ENCODE results near the gene METTL25B. TPM values are rescaled to one million over a fixed set of nuclear protein-coding genes. Genes with fewer than 3 reads are reported as not detected.

METTL25B gene
- total and polyA plus RNA-seq, 4 donors = 20.7 to 46.2 (median 28.9) TPM

GRCh38 chr1:156705918-156706656, 22.2 kb upstream of the METTL25B start:
- peak; percentile 82 for ATAC-seq (ENCODE audit: low FRiP score)
- WGBS, 2 donors = 1% methylated on average over 43 to 45 of the region's 45 CpGs
- Histone ChIP-seq H3K27me3 (ENCODE audit: control insufficient read depth in 1 of 2, insufficient read depth in 2 of 2, low read length in 1 of 2) (no peaks in the 10 kb centered on the region), H3K4me3 (ENCODE audit: low read length in 2 of 2) (peak overlapping the region in 1 of 2 donors; percentile 1), H3K27ac (ENCODE audit: low read depth in 1 of 2, low read length in 2 of 2) (peak overlapping the region in 1 of 2 donors; percentile 26), H3K4me1 (ENCODE audit: control insufficient read depth in 1 of 2, insufficient read depth in 2 of 2, low read length in 2 of 2) (no peaks in the 10 kb centered on the region), H3K9me3 (ENCODE audit: control insufficient read depth, low read length) (no peaks in the 10 kb centered on the region), H3K36me3 (ENCODE audit: control insufficient read depth in 1 of 2, insufficient read depth in 2 of 2, low read length in 1 of 2) (no peaks in the 10 kb centered on the region)
- intact Hi-C loops (cut with DNase I) = no loop called here
- DNase-seq = peak; percentile 69 to 92

DNA sequence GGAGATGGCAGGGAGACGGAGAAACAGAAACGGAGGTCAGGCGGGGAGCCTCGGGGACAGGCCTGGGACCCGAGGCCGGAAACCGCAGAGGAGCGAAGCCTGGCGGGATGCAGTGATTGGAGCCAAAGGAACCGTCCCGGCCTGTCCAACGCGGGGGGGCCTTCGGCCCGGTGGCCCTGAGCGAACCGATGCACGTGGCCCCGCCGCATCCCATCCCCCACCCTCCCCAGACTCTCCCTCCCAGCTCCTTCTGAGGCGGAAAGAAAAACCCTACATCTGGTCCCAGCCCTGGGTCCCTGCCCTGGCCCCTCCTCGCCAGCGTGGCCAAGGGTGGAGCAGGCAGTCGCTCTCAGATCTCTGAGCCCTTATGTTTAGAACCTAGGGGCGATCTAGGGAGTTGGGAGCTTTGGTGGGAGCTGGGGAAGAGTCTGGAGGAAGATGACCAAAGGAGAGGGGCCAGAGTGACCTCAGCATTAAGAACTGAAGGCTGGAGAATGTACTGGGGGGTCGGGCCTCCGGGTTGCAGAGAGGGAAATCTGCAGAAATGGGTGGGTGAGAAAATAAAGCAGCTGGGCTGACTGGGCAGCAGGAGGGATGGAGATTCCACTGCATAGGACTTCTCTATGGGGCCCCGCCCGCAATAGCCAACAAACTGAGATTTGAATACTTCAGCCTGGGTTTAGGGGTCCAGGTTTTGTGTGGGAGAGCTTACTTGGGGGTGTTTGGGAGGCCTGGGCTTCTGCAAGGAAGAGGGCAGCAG, 21.4 kb upstream of the METTL25B start:
- DNase-seq (peak; percentile 80 to 88), ATAC-seq (ENCODE audit: low FRiP score) (peak; percentile 69)
- 6 to 9% methylated on average over 28 to 29 of the region's 29 CpGs for WGBS, 2 donors
- Histone ChIP-seq H3K4me3 (ENCODE audit: low read length in 2 of 2) (peak overlapping the region in 1 of 2 donors; percentile 1), H3K27me3 (ENCODE audit: control insufficient read depth in 1 of 2, insufficient read depth in 2 of 2, low read length in 1 of 2) (no peaks in the 10 kb centered on the region), H3K36me3 (ENCODE audit: control insufficient read depth in 1 of 2, insufficient read depth in 2 of 2, low read length in 1 of 2) (no peaks in the 10 kb centered on the region), H3K4me1 (ENCODE audit: control insufficient read depth in 1 of 2, insufficient read depth in 2 of 2, low read length in 2 of 2) (no peaks in the 10 kb centered on the region), H3K27ac (ENCODE audit: low read depth in 1 of 2, low read length in 2 of 2) (peak overlapping the region in 1 of 2 donors; percentile 26), H3K9me3 (ENCODE audit: control insufficient read depth, low read length) (no peaks in the 10 kb centered on the region)
- intact Hi-C loops (cut with DNase I) = no loop called here

DNA sequence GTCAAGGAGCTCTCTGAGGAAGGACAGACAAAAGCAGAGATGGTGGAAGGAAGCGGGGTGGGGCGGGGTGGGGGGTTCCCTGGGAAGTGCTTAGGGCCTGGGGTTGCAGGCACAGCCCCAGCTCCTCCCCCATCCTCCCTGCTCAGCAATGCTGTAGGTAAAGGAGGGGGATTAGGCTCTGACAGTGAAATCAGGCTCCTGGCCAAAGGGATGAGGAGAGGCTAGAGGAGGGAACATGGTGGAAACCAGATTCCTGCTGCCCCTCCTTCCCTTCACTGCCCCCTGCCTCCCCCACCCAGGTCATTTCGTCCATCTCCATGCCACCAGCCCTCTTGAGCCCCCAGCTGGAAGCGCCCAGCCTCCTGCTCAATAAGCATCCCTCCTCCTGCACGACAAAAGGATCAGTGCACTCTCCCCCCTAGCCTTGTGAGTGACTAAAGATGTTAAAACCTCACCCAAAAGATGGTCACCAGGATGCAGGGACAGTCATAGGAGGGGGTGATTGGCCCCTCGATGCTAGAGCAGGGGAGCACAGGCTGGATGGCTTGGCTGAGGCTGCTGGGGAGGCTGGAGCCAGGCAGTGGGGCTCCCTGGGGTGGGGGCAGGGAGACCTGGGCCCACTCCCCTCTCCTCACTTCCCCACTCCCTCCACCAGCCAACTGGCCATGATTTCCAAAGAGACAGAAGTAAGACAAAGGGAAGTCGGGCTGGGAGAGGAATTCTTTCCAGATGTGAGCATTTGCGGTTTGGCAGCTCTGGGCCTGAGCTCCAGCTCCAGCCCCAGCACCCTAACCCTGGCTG, 20.7 kb upstream of the METTL25B start:
- H3K4me1 ChIP-seq (ENCODE audit: control insufficient read depth in 1 of 2, insufficient read depth in 2 of 2, low read length in 2 of 2) = no peaks in the 10 kb centered on the region

GRCh38 chr1:156708218-156708661, 20.0 kb upstream of the METTL25B start:
- Histone ChIP-seq H3K36me3 (ENCODE audit: control insufficient read depth in 1 of 2, insufficient read depth in 2 of 2, low read length in 1 of 2) (peaks cover 0 to 3% of the 10 kb centered on the region in 2 donors), H3K4me1 (ENCODE audit: control insufficient read depth in 1 of 2, insufficient read depth in 2 of 2, low read length in 2 of 2) (no peaks in the 10 kb centered on the region), H3K4me3 (ENCODE audit: low read length in 2 of 2) (no peak overlapping the region), H3K27ac (ENCODE audit: low read depth in 1 of 2, low read length in 2 of 2) (no peak overlapping the region), H3K27me3 (ENCODE audit: control insufficient read depth in 1 of 2, insufficient read depth in 2 of 2, low read length in 1 of 2) (no peaks in the 10 kb centered on the region), H3K9me3 (ENCODE audit: control insufficient read depth, low read length) (no peaks in the 10 kb centered on the region)
- ATAC-seq (ENCODE audit: low FRiP score) (no peak), DNase-seq (no peak)
- 81% methylated on average over 4 of the region's 4 CpGs for WGBS, 2 donors
- intact Hi-C loops (cut with DNase I) = loop anchor here in 1 of 2 donors (2.0 kb wide), 1 partner anchor 19 kb away; no protein-coding TSS in a partner anchor

More for the DNA sequence above, 20.7 kb upstream of the METTL25B start:
- WGBS, 2 donors = 73 to 84% methylated on average over 8 of the region's 8 CpGs
- DNase-seq (no peak), ATAC-seq (ENCODE audit: low FRiP score) (no peak)
- Histone ChIP-seq H3K27ac (ENCODE audit: low read depth in 1 of 2, low read length in 2 of 2) (no peak overlapping the region), H3K9me3 (ENCODE audit: control insufficient read depth, low read length) (no peaks in the 10 kb centered on the region), H3K4me3 (ENCODE audit: low read length in 2 of 2) (no peak overlapping the region), H3K27me3 (ENCODE audit: control insufficient read depth in 1 of 2, insufficient read depth in 2 of 2, low read length in 1 of 2) (no peaks in the 10 kb centered on the region), H3K36me3 (ENCODE audit: control insufficient read depth in 1 of 2, insufficient read depth in 2 of 2, low read length in 1 of 2) (peaks cover 0 to 3% of the 10 kb centered on the region in 2 donors)
- intact Hi-C loops (cut with DNase I) = loop anchor here in 1 of 2 donors (2.0 kb wide), 1 partner anchor 19 kb away; no protein-coding TSS in a partner anchor

- intact Hi-C loops (cut with DNase I) = loop anchor here in 1 of 2 donors (2.0 kb wide), 1 partner anchor 18 kb away; no protein-coding TSS in a partner anchor
- Histone ChIP-seq H3K4me1 (ENCODE audit: control insufficient read depth in 1 of 2, insufficient read depth in 2 of 2, low read length in 2 of 2) (no peaks in the 10 kb centered on the region), H3K36me3 (ENCODE audit: control insufficient read depth in 1 of 2, insufficient read depth in 2 of 2, low read length in 1 of 2) (peaks cover 0 to 3% of the 10 kb centered on the region in 2 donors), H3K27me3 (ENCODE audit: control insufficient read depth in 1 of 2, insufficient read depth in 2 of 2, low read length in 1 of 2) (no peaks in the 10 kb centered on the region), H3K27ac (ENCODE audit: low read depth in 1 of 2, low read length in 2 of 2) (no peak overlapping the region), H3K9me3 (ENCODE audit: control insufficient read depth, low read length) (no peaks in the 10 kb centered on the region), H3K4me3 (ENCODE audit: low read length in 2 of 2) (no peak overlapping the region)
- WGBS, 2 donors = 70 to 79% methylated on average over 4 of the region's 4 CpGs
- DNase-seq (no peak), ATAC-seq (ENCODE audit: low FRiP score) (no peak)
These were observed 19.2 kb upstream of the METTL25B start for GRCh38 chr1:156709031-156709430.

DNA sequence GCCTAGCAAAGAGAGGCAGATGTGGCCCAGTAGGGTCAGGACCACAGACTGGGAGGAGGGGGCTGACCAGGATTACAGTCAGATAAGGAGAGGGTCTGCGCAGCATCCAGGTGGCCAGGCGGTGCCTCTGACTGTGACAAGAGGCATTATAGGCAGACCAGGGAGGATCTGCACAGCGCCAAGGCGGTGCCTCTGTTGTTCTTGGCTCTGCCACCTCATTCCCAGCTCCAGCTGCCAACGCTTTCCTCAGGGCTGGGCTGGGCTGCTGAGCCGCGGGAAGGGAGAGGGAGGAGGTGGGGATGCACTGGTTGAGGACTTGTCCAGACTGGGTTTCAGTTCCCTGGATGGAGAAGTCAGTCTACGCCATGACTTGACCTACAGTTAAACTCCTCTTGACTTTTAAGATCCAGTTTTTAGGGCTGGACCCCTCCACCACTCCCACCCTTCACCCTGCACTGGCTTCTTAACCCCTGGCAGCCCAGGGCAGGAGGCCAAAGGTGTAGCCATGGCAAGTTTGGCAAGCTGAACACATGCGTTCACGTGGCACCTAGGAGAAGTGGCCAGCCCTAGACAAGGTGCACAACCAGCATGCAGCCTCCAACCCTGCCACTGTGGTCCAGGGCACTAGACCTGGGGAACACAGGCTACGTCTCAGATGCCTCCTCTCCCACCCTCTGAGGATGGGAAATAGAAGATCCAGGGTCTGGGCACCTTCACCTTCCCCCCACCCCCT, 18.3 kb upstream of the METTL25B start:
- no peaks in the 10 kb centered on the region for H3K27me3 ChIP-seq (ENCODE audit: control insufficient read depth in 1 of 2, insufficient read depth in 2 of 2, low read length in 1 of 2)
- H3K36me3 ChIP-seq (ENCODE audit: control insufficient read depth in 1 of 2, insufficient read depth in 2 of 2, low read length in 1 of 2) = peaks cover 0 to 3% of the 10 kb centered on the region in 2 donors
- no peaks in the 10 kb centered on the region for H3K9me3 ChIP-seq (ENCODE audit: control insufficient read depth, low read length)
- no peak overlapping the region for H3K27ac ChIP-seq (ENCODE audit: low read depth in 1 of 2, low read length in 2 of 2)
- H3K4me1 ChIP-seq (ENCODE audit: control insufficient read depth in 1 of 2, insufficient read depth in 2 of 2, low read length in 2 of 2) = no peaks in the 10 kb centered on the region
- intact Hi-C loops (cut with DNase I) = loop anchor here in 1 of 2 donors (2.0 kb wide), 1 partner anchor 17 kb away; no protein-coding TSS in a partner anchor
- WGBS, 2 donors = 11 to 14% methylated on average over 9 to 11 of the region's 11 CpGs
- H3K4me3 ChIP-seq (ENCODE audit: low read length in 2 of 2) = no peak overlapping the region
- DNase-seq = peak; percentile 85 to 92
- peak; percentile 78 for ATAC-seq (ENCODE audit: low FRiP score)

DNA sequence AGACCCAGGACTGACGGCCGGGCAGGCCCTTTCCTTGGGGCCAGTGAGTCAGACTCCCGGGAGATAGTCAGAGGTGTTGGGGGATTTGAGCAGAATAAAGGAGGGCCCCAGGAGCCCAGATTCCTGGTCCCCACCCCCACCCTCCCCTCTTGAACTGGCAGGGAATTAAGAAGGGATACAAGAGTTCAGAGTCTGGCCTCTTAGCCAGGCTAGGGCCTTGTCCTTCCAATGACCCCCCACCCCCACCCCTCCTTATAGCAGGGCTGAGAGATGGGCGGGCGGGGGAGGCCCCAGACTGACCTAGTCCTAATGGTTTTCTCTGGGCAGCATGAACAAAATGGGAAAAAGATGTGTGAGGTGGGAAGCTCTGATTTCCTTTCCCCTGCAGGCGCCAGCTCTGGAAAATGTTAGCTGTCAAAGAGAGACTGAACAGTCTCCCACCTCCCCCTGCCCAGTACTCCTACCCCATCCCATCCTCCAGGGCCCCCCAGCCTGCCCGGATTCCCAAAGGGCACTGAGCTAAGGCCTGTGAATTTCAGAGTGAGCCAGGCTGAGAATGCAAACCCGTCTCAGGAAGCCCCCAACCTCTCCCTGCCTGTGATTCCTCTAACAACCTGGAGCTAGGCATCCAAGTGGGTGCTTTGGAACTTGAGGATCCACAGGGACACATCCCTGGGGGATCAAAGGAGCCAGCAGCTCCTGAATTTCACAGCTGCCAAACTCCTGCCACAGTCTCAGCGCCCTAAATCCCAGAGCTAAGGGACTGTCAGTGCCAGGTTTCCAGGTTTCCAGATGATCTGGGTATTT, 17.1 kb upstream of the METTL25B start:
- Histone ChIP-seq H3K36me3 (ENCODE audit: control insufficient read depth in 1 of 2, insufficient read depth in 2 of 2, low read length in 1 of 2) (peaks cover 0 to 3% of the 10 kb centered on the region in 2 donors), H3K27me3 (ENCODE audit: control insufficient read depth in 1 of 2, insufficient read depth in 2 of 2, low read length in 1 of 2) (no peaks in the 10 kb centered on the region), H3K9me3 (ENCODE audit: control insufficient read depth, low read length) (no peaks in the 10 kb centered on the region), H3K4me3 (ENCODE audit: low read length in 2 of 2) (no peak overlapping the region), H3K4me1 (ENCODE audit: control insufficient read depth in 1 of 2, insufficient read depth in 2 of 2, low read length in 2 of 2) (no peaks in the 10 kb centered on the region), H3K27ac (ENCODE audit: low read depth in 1 of 2, low read length in 2 of 2) (no peak overlapping the region)
- DNase-seq (no peak), ATAC-seq (ENCODE audit: low FRiP score) (no peak)
- intact Hi-C loops (cut with DNase I) = no loop called here
- 86 to 88% methylated on average over 9 of the region's 9 CpGs for WGBS, 2 donors

All from aorta (tissue), 5 donors.